ENCODE results near the gene SGCE. TPM values are rescaled to one million over a fixed set of nuclear protein-coding genes. Genes with fewer than 3 reads are reported as not detected.

Gene SGCE
- total RNA-seq, 1 experiment from 2014 or later, result 49.2 TPM

DNA sequence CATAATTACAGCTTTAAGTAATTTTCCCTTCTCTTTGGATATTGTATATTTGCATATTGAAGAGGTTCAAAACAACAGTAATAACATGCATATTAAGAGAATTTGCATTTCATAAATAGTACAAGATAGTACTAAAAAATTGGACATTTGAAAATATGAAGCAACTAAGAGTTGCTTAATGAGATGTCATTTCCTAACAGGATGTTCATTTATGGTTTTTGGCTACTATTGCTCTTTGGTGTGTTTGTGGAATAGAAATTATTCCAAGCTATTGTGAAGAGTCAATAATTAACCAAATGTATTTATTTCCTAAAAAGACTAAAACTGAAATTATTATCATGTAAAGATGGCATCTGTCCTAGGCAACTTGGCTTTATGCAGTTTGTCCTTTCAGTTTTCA, 4.1 kb upstream of the SGCE start:
- Histone ChIP-seq H3K27ac (ENCODE audit: low read depth, low read length, poor library complexity, severe bottlenecking) (no peak overlapping the region), H3K9me3 (ENCODE audit: low read depth, low read length, poor library complexity, severe bottlenecking) (no peaks in the 10 kb centered on the region), H3K4me1 (ENCODE audit: insufficient read depth, low read length, poor library complexity, severe bottlenecking) (peaks cover 13% of the 10 kb centered on the region), H3K4me3 (ENCODE audit: low read depth, low read length, poor library complexity, severe bottlenecking) (no peak overlapping the region), H3K27me3 (replicated peaks; ENCODE audit: insufficient read depth, low read depth, low read length, poor library complexity) (no peaks in the 10 kb centered on the region), H3K36me3 (ENCODE audit: insufficient read depth, low read length, poor library complexity, severe bottlenecking) (no peaks in the 10 kb centered on the region)
- ChIA-PET CTCF (interaction anchor here (0.9 kb wide), 1 partner anchor 228 kb away, joined by 3 read pairs; no protein-coding TSS in a partner anchor), POLR2A (ENCODE audit: low non-redundant PET) (no interaction called here)
- no TSS peak for BruUV-seq (replicated peaks)
- no peak for DNase-seq (ENCODE audit: low spot score)
- TF ChIP-seq EZH2 (IDR thresholded peaks at IDR 0.05; ENCODE audit: borderline replicate concordance, low read depth, low read length, poor library complexity, severe bottlenecking), result no peak
- TF ChIP-seq, protein P1, sequence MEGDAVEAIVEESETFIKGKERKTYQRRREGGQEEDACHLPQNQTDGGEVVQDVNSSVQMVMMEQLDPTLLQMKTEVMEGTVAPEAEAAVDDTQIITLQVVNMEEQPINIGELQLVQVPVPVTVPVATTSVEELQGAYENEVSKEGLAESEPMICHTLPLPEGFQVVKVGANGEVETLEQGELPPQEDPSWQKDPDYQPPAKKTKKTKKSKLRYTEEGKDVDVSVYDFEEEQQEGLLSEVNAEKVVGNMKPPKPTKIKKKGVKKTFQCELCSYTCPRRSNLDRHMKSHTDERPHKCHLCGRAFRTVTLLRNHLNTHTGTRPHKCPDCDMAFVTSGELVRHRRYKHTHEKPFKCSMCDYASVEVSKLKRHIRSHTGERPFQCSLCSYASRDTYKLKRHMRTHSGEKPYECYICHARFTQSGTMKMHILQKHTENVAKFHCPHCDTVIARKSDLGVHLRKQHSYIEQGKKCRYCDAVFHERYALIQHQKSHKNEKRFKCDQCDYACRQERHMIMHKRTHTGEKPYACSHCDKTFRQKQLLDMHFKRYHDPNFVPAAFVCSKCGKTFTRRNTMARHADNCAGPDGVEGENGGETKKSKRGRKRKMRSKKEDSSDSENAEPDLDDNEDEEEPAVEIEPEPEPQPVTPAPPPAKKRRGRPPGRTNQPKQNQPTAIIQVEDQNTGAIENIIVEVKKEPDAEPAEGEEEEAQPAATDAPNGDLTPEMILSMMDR (conservative IDR thresholded peaks at IDR 0.05; ENCODE audit: low read depth, low read length), result no peak
- intact Hi-C loops (cut with micrococcal nuclease; ENCODE audit: unreplicated experiment), result loop anchor here (5.0 kb wide), 1 partner anchor 537 kb away; no protein-coding TSS in a partner anchor

DNA sequence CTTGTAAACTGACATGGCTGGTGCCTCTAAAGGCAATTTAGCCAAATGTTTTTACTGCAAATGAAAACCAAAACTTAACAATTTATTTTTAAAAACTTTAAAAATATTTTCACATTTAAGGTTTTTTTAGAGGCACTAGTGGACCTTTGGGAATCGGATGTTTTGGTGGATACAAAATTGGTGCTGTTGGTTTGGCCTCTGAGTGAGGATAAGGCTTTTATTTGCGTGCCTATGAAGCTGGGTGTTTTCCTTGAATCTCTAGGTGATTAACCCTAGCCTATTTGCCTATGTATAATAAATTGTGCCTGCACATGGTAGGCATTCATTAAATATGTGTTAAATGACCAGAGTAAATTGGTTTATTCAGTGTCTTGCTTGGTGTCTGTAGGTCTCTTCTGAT, 2.9 kb upstream of the SGCE start:
- BruUV-seq (replicated peaks), result TSS peak; percentile 4
- ChIA-PET POLR2A (ENCODE audit: low non-redundant PET) (interaction anchor here (0.7 kb wide), 1 partner anchor 129 kb away, joined by 7 read pairs; no protein-coding TSS in a partner anchor), CTCF (interaction anchor here (1.0 kb wide), 1 partner anchor 210 kb away, joined by 5 read pairs; no protein-coding TSS in a partner anchor)
- no peaks in the 10 kb centered on the region for H3K36me3 ChIP-seq (ENCODE audit: insufficient read depth, low read length, poor library complexity, severe bottlenecking)
- peaks cover 21% of the 10 kb centered on the region for H3K4me1 ChIP-seq (ENCODE audit: insufficient read depth, low read length, poor library complexity, severe bottlenecking)
- H3K27me3 ChIP-seq (replicated peaks; ENCODE audit: insufficient read depth, low read depth, low read length, poor library complexity), result no peaks in the 10 kb centered on the region
- intact Hi-C loops (cut with micrococcal nuclease; ENCODE audit: unreplicated experiment), result loop anchor here (5.0 to 10.0 kb wide), 3 partner anchors 147 to 816 kb away; no protein-coding TSS in a partner anchor
- H3K4me3 ChIP-seq (ENCODE audit: low read depth, low read length, poor library complexity, severe bottlenecking), result peak overlapping the region; percentile 12
- DNase-seq (ENCODE audit: low spot score), result no peak
- no peak for TF ChIP-seq EZH2 (IDR thresholded peaks at IDR 0.05; ENCODE audit: borderline replicate concordance, low read depth, low read length, poor library complexity, severe bottlenecking)
- TF ChIP-seq, protein P1 (conservative IDR thresholded peaks at IDR 0.05; ENCODE audit: low read depth, low read length), result no peak
- H3K27ac ChIP-seq (ENCODE audit: low read depth, low read length, poor library complexity, severe bottlenecking), result no peak overlapping the region
- H3K9me3 ChIP-seq (ENCODE audit: low read depth, low read length, poor library complexity, severe bottlenecking), result no peaks in the 10 kb centered on the region

GRCh38 chr7:94657771-94658693, 2.1 kb upstream of the SGCE start:
- intact Hi-C loops (cut with micrococcal nuclease; ENCODE audit: unreplicated experiment), result loop anchor here (2.0 to 10.0 kb wide), 4 partner anchors 146 to 817 kb away; no protein-coding TSS in a partner anchor
- Histone ChIP-seq H3K9me3 (ENCODE audit: low read depth, low read length, poor library complexity, severe bottlenecking) (no peaks in the 10 kb centered on the region), H3K36me3 (ENCODE audit: insufficient read depth, low read length, poor library complexity, severe bottlenecking) (no peaks in the 10 kb centered on the region), H3K4me3 (ENCODE audit: low read depth, low read length, poor library complexity, severe bottlenecking) (peak overlapping the region; percentile 63), H3K4me1 (ENCODE audit: insufficient read depth, low read length, poor library complexity, severe bottlenecking) (peaks cover 22% of the 10 kb centered on the region), H3K27ac (ENCODE audit: low read depth, low read length, poor library complexity, severe bottlenecking) (no peak overlapping the region), H3K27me3 (replicated peaks; ENCODE audit: insufficient read depth, low read depth, low read length, poor library complexity) (no peaks in the 10 kb centered on the region)
- POLR2A ChIA-PET (ENCODE audit: low non-redundant PET), result interaction anchor here (0.7 kb wide), 1 partner anchor 129 kb away, joined by 7 read pairs; no protein-coding TSS in a partner anchor
- TF ChIP-seq, protein P1 (conservative IDR thresholded peaks at IDR 0.05; ENCODE audit: low read depth, low read length), result no peak
- no peak for TF ChIP-seq EZH2 (IDR thresholded peaks at IDR 0.05; ENCODE audit: borderline replicate concordance, low read depth, low read length, poor library complexity, severe bottlenecking)
- no TSS peak for BruUV-seq (replicated peaks)
- CTCF ChIA-PET, result interaction anchor here (1.0 to 2.6 kb wide), 3 partner anchors 209 to 369 kb away, joined by 5 to 9 read pairs (median 6); no protein-coding TSS in a partner anchor
- DNase-seq (ENCODE audit: low spot score), result peak; percentile 97

Measured in A673 (cell line).